NCI-H2107 treated with DMSO at 0.1 percent for 48 hours (cell line): ENCODE measurements around the gene RIN1.
"Not testable (repeated sequence)": the region's sequence is repeated elsewhere in the genome, so short reads cannot be mapped to it uniquely, and the experiment has no call there.

ENCODE experiments used
- DNase-seq: peaks from one replicate; lab custom pipeline; 2025; ENCODE audit not compliant: unreplicated experiment; lab: John Stamatoyannopoulos, UW

The RIN1 gene, protein sequence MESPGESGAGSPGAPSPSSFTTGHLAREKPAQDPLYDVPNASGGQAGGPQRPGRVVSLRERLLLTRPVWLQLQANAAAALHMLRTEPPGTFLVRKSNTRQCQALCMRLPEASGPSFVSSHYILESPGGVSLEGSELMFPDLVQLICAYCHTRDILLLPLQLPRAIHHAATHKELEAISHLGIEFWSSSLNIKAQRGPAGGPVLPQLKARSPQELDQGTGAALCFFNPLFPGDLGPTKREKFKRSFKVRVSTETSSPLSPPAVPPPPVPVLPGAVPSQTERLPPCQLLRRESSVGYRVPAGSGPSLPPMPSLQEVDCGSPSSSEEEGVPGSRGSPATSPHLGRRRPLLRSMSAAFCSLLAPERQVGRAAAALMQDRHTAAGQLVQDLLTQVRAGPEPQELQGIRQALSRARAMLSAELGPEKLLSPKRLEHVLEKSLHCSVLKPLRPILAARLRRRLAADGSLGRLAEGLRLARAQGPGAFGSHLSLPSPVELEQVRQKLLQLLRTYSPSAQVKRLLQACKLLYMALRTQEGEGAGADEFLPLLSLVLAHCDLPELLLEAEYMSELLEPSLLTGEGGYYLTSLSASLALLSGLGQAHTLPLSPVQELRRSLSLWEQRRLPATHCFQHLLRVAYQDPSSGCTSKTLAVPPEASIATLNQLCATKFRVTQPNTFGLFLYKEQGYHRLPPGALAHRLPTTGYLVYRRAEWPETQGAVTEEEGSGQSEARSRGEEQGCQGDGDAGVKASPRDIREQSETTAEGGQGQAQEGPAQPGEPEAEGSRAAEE

DNA sequence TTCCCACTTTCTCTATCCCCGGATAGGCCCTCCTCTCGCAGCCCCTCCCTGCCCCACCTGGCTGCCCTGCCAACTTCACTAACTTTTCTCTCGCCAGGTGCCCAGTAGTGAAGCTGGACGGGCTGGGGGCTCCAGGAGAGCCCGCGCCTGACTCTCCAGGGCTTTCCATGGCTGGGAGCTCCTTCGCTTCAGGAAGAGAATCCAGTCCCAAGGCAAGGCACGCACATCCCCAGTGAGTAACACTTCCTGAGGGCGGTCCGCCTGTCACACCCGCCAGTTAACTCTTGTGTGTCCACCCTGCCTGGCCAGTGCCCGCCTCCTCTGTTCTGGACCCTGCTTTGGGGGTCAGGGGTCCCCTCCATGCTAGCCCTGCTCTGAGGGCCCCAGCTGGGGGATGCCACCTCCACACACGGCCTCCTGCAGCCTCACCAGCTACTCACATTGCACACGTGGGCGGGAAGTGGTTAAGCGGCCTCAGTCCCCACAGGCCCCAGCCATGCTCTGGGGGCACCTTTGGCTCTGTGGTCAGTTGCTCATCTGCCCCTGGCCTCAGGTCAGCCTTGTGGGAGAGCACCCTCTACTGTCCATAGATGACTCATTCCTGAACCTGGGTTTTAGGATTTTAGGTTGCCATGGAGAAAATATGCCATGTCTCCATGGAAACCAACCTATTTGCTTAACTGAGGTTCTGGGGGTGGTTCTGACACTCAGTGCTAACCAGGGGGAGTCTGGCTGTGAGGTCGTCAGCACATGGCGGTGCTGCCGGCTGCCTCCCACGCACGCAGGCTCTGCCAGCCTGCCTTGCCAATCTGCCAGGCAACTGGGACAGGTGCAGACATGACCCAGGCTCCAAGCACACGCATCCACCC is at the start of gene RIN1:
Gene RIN1 (minus strand): TSS at position 201 of the 869 bp plus-strand sequence. CDS start 32 bp downstream, at position 169.
- peak; percentile 4 for DNase-seq

DNA sequence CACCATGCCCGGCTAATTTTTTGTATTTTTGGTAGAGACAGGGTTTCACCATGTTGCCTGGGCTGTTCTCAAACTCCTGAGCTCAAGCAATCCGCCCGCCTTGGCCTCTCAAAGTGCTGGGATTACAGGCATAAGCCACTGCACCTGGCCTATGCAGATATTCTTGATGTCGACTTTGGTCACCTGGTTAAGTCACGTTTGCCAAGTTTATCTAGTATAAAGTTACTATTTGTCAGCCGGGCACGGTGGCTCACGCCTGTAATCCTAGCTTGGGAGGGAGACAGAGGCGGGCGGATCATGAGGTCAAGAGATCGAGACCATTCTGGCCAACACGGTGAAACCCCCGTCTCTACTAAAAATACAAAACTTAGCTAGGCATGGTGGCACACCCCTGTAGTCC is 48.1 kb upstream of the RIN1 start:
- not testable (repeated sequence) for DNase-seq

DNA sequence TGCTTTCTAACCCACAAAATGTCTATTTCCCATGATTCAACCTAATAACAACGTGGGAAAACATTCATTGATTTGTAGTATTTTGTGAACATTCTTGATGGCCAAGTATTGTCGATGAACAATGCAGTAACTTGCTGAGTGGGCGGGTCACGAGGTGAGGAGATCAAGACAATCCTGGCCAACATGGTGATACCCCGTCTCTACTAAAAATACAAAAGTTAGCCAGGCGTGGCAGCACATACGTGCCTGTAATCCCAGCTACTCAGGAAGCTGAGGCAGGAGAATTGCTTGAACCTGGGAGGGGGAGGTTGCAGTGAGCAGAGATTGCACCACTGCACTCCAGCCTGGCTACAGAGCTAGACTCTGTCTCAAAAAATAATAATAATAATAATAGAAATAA is 44.0 kb upstream of the RIN1 start:
- not testable (repeated sequence) for DNase-seq

DNA sequence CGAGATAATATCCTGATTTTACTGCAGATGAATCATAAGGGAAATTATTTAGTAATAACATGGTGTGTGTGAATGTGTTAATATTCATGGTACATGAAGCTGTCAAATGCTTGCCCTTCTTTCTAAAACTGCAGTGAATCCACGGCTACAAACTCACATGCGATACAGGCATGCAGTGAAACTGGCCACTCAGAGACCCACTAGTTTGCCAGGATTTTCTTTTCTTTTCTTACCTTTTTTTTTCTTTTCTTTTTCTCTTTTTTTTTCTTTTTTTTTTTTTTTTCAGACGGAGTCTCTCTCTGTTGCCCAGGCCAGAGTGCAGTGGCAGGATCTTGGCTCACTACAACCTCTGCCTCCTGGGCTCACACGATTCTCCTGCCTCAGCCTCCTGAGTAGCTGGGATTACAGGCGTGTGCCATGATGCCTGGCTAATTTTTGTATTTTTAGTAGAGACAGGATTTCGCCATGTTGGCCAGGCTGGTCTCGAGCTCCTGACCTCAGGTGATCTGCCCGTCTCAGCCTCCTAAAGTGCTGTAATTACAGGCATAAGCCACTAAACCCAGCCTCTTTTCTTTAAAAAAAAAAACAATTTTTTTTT is 37.6 kb upstream of the RIN1 start:
- DNase-seq, result not testable (repeated sequence)

DNA sequence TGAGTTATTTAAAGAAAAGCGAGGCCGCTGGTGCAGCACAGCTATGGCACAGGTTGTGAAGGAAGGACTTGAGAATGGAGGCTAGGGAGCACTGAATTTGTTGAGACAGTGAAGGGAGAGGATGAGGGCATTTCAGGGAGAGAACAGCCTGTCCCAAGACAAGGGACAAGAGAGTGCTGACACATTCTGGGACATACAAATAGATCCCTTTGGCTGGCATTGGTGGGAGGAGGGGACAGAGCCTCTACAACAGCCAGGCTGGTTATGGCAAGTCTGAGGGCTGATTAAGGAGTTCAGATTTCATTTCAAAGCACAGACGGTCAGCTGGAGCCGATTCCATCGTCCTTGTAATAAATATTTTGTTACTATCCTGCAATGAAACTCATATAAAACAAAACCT is 37.0 kb upstream of the RIN1 start:
- peak; percentile 38 for DNase-seq

DNA sequence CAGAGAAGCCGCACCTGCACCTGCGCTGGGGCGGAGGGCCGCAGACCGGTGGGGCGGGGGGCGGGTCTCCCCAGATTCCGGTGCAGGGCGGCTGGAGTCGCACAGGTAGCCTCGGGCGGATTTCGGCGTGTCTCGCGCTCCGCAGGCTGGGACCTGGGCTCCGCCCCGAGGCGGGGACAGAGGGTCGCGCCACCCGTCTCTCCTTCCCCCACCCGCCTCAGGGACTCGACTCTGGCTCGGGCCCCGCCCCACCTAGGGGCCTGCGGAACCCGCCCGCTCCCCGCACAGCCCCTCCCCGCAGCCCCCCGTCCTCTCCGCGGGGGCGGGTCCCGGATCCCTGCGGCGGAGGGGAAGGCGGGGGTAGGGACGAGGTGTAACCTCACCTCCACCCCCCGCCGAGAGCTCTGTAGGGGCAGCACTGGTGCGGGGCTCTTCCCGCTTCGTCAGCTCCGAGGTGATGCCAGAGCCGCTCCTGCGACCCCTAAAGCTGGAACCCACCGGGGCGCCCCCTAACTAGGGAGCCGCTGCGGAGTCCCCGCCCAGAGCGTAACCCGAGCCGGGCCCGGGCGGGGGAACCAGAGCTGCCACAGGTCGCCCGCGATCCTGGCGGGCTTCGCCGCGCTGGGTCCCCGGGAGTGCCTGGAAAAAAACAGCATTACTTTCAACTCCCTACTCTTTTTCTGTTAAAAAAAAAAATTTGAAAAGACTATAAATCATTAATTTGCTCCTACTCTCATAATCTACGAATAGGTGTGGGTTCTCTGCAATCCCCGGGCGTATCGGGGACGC is 35.6 kb upstream of the RIN1 start, which contains the start of gene SLC29A2:
Gene SLC29A2 (minus strand): TSS at position 134 of the 789 bp plus-strand sequence. CDS start 169 bp downstream, outside the sequence.
- DNase-seq, result peak; percentile 86

DNA sequence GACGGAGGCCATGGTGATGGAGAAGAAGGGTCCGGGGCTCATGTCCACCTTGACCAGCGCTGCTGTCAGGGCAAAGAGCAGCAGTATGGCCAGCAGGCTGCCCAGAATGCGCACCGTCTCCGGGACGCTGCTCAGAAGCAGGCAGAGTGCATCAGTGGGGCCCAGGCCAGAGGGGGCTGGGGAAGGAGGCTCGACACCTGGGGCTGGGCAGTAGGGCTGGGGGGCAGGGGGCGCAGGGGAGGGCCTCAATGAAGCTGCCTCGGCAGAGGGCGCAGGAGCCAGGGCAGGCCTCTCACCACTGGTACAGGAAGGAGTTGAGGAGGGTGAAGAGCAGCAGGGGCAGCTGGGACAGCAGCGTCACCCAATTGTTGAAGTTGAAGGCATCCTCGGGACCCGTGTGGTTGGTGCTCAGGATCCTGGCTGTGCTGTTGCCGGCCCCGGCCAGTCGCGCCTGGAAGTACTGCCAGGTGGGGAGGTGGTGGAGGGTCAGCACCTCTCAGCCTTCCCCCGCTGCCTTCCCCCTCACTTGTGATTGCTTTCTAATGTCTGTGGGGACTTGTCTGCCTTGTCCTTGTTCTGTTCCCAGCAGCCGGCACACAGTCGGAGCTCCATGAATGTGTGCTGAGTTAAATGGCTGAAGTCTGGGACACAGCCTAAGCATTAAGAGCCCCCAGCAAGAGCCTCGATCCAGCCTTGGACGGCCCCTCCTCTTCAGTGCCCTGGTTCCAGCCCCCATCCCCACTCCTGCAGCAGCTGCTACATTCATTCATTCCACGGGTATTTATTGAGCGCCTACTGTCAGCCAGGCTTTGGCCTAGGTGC is 33.0 kb upstream of the RIN1 start:
- no peak for DNase-seq

DNA sequence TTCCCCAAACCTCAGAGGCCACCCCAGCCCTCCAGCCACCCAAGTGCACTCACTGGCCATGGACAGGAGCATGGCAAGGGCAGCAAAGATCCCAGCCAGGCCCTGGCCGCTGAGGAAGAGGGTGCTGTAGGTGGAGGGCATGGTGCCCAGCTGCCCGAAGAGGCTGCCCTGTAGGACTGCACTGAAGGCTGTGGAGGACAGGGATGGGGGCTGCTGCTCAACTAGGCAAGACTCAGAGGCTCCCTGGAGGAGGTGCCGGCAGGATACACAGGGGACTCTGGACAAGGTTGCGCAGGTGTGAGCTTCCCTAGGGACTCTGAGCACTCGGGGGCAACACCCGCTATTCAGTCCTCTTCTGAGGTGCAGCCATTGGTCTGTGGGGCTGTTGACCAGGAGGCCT is 32.2 kb upstream of the RIN1 start:
- DNase-seq, result no peak

DNA sequence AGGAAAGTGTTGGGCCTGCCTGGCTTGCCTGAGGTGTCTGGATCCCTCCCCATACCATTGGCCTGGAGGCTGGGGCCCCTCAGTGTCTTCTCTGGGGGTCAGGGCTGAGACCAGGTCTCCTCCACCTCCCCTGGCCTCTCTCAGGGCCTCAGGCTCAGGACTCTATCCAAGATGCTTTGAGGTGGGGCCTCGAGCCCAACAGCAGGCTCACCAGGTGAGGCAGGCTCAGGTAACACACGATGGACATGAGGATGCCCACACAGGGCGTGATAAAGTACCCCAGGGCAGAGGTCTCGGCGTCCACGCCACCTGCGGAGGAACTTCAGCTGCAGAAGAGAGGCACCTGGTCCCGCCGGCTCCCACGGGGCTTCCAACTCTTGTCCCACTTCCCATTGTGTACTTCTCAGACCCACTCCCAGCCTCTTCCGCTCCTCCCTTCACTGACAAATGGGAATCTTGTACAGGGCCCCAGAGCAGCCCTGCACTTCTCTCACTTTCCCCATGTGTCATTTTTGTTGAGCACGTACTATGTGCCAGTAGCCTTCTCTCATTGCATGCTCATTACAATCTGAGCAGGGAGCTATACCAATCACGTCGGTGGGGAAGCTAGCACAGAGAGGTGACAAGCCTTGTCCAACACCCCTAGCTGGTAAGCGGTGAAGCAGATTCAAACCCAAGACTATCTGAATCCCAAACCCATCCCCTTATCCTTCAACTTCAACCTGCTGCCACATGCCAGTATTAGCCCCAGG is 31.5 kb upstream of the RIN1 start:
- no peak for DNase-seq

DNA sequence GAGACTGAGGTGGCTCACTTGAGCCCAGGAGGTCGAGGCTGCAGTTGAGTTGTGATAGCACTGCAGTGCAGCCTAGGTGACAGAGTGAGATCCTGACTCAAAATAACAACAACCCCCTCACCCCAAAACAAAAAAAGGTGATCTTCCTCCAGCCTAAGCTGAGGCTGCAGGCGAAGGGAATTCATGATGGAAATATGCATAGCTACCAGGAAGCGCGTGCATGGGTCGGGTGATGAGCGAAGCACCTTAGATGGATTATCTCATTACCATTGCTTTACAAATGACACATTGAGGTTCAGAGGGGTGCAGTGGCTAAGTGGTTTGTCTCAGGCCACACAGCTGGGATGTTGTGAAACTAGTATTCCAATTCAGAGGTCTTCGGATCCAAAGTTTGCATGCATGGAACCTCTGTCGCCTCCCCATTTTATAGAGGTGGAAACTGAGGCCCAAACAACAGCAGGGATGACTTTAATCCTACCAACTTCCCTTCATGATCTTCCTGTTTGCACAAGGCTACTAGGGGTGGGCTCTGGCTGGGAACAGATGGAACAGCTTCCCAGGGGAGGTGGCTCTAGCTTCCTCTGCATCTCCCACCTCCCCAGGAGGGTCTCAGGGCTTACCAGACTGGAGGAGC is 30.7 kb upstream of the RIN1 start:
- DNase-seq, result no peak

DNA sequence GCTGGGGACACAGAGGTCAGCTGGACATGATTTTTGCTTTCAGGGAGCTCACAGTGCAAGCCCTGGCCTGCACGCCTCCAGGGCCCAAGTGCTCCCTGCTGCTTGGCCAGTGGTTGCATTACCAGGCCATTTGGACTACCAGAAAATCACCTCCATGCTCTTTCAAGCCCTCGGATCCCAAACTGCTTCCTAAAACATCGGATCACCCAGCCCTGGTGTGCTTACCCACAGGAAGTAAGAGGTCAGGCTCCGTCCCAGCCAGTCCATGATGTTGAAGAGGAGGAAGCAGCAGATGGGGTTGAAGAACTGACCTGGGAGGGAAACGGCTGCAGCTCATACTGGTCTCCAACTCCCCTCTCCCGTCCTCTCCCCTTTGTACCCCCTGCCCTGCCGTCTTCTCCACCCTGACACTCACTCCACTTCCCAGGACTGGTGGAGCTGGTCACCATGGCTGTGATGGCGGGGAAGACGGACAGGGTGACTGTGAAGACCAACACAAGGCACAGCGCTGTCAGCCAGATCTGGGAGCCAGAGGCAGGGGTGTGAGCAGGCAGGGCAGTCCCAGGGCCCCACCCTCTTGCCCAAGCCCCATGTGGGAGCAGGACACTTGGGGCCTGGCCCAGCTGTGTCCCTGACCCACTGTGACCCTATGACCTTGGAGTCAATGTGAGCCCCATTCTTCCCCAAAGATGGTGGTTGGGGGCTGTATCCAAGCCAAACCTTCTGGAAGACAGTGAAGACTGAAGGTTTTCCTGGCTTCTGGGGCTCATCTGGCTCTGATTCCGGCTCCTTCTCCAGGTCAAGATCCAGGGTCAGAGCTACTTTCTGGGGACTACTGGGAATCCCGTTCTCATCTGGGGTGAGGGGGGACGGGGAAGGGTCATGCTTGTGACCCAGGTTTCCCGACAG is 29.7 kb upstream of the RIN1 start:
- no peak for DNase-seq

DNA sequence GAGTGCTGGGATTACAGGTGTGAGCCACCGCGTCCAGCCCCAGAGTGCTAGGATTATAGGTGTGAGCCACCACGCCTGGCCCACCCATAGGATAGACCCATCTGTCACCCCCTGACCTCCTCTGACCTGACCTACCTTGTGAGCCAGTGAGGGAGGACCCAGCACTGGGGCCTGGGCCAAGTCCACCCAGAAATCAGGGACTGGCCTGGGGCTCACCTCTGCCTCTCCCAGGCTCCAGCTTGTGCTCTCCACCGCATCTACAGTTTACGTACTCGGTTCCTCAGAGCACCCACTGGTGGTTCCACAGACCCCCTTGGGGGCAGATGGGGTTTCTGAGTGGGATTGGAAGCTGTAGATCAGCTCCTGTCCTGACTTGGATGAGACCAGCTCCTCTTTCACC is 28.9 kb upstream of the RIN1 start:
- DNase-seq, result no peak

DNA sequence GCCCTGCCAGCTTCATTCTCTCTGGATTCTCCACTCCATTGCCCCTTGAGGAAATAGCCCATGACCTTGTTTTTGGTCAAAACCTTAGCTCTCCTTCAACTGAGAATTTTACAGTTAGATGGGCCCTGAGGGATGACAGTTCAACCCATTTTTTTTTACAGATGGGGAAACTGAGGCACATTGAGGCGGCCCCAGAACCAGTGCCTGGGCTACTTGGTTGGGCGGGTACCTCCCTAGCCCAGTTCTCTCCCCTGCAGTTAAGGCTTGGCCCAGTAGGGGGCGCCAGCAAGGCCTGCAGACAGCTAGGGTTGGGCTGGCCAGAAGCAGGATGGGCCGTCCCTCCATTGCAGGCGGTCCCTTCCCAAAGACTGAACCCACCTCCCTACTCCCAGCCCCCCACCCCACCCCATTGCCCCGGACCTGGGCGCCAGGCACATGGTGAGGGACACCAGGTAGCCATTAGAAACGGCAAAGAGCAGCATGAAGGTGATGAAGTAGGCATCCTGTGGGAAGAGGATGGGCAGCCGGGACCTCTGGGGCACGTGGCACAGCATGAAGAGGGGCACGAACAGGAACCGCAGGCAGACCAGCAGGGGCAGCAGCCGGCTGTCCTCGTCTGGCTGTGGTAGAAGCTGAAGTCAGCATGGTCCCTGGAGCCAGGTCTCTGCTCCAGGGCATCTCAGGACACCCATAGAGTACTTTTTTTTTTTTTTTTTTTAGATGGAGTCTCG is 27.7 kb upstream of the RIN1 start:
- no peak for DNase-seq

DNA sequence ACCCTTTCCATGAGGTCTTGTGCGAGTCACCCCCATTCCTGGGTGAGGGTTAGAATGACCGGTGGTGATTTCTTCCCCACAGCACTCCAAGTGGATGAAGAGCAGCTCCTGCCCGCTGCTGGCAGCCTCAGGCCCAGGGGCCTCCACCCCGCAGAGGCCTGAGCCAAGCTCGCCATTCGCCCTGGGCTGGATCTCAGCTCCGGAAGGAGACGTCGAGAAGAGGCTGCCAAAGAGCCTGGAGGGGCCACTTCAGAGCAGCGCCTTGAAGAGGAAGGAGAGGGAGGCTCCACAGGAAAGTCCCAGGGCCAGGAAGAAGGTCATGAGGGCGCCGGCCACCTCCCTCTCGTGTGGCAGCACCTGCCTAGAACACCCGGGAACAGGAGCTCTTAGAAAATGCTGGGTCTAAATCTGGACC is 27.0 kb upstream of the RIN1 start:
- DNase-seq, result no peak

DNA sequence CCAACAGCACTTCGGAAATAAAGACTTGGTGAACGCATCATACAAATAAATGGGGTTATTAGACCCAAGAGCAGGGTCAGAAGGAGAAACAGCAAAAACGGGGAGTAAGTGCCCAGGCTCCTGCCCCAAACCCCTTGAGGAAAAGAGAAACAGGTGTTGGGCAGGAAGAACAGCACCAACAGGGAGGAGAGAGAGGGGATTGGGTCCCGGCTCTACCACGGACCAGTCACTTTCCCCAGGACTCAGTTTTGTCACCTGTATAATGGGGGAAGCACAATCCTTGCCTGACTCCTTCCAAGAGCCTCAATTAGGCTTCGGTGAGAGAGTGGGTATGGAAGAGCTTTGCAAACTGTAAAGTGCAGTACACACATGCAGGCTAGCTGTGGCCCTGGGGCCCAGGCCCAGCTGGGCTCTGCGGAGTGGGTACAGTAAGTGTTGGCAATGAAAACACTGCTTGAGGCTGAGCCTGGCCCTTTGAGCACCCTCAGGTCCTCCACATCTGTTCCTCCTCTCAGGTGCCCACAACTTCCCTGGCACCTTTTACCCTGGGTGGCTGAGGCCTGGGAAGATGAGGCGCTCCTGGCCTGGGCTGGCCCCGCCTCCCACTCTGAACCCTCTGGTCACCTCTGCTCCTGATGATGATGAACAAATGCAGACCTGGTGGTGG is 26.4 kb upstream of the RIN1 start:
- DNase-seq, result no peak

DNA sequence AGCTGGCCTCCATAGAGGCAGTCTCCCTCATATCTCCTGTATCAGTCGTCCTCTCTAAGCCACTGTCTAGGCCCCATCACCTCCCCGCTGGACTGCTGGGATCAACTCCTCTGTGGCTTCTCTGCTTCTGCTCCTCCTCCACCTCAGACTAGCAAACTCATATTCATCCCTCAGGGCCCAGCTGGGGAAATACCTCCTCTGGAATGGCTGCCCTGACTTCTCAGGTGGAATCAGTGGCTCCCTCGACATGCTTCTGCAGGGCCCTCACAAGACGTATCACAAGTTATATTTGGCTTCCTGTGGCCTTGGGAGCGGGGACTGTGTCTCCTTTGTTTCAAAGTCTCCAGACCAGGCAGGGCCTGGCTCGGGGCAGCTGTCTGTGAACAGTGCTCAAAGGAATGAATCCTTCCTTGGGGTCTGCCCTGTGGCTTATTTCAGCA is 25.3 kb upstream of the RIN1 start:
- DNase-seq, result no peak
